LNCaP clone FGC (cell line): Measurements from ENCODE around the gene HIBADH.

ENCODE experiments used
- DNase-seq: peaks from one replicate; pipeline ENCODE4 v3.0.0-alpha.2; 2011; ENCODE audit warnings: low read depth
- H3K4me3 ChIP-seq: 2 replicates; pipeline ENCODE4 v1.5.1; 2011; ENCODE audit warnings: mild to moderate bottlenecking, low read depth, low read length, control low read depth
- TF ChIP-seq, protein P1 (sequence below): IDR thresholded peaks from 2 replicates; pipeline ENCODE4 v1.5.1; 2012; ENCODE audit warnings: mild to moderate bottlenecking; ENCODE audit not compliant: control insufficient read depth, insufficient read depth; ENCODE audit errors: extremely low read depth

The HIBADH gene

DNA sequence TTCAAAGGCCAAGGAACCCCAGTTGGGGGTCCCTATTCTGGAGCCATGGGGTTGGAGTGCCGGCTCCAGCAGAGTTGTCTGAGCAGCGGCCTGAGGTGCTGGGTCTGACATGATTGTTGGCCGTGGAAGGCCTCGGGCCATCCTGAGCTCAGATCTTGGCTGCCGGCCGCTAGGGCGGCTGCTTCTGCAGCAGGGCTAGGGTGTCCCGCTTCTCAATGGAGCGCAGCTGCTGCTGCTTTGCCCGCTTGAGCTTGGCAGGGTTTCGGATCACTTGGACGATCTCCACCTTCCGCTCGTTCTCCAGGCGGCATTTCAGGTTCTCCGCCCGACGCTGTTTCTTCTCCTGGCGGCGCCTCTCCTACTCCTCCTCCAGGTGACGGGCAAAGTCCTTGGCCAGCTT lies 171.1 kb downstream of the HIBADH start:
- DNase-seq, result no peak
- TF ChIP-seq, protein P1, sequence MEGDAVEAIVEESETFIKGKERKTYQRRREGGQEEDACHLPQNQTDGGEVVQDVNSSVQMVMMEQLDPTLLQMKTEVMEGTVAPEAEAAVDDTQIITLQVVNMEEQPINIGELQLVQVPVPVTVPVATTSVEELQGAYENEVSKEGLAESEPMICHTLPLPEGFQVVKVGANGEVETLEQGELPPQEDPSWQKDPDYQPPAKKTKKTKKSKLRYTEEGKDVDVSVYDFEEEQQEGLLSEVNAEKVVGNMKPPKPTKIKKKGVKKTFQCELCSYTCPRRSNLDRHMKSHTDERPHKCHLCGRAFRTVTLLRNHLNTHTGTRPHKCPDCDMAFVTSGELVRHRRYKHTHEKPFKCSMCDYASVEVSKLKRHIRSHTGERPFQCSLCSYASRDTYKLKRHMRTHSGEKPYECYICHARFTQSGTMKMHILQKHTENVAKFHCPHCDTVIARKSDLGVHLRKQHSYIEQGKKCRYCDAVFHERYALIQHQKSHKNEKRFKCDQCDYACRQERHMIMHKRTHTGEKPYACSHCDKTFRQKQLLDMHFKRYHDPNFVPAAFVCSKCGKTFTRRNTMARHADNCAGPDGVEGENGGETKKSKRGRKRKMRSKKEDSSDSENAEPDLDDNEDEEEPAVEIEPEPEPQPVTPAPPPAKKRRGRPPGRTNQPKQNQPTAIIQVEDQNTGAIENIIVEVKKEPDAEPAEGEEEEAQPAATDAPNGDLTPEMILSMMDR, result no peak
- no peak overlapping the region for H3K4me3 ChIP-seq

DNA sequence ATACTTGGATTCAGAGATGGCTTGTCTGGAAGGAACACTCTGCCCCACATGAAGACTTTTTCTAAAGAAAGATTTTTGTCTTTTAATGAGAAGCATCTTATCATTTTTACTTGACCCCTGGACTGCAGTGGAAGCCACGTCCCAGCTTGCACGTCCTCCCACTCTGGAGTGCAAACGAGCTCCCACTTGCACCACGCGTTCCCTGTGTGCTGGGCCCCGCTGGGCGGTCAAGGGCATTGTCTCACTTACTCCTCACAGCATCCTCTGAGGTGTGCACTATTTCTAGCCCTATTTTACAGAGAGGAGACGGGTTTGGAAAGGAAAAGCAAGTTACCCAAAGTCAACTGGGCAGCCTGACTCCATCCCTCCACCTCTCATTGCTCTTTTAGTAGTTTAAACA lies 175.2 kb downstream of the HIBADH start:
- DNase-seq, result no peak
- H3K4me3 ChIP-seq, result no peak overlapping the region
- TF ChIP-seq, protein P1, result no peak

DNA sequence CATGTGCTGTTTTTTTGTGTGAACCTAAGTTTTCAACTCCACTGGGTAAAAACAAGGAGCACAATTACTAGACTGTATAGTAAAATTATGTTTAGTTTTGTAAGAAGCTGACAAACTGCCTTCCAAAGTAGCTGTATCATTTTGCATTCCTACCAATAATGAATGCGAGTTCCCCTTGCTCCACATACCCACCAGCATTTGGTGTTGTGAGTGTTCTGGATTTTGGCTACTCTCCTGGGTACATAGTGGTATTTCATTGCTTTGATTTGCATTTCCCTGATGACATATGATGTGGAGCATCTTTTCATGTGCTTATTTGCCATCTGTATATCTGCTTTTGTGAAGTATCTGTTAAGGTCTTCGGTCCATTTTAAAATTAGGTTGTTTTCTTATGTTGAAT lies 178.2 kb downstream of the HIBADH start:
- no peak for DNase-seq
- TF ChIP-seq, protein P1, result no peak
- H3K4me3 ChIP-seq, result no peak overlapping the region

DNA sequence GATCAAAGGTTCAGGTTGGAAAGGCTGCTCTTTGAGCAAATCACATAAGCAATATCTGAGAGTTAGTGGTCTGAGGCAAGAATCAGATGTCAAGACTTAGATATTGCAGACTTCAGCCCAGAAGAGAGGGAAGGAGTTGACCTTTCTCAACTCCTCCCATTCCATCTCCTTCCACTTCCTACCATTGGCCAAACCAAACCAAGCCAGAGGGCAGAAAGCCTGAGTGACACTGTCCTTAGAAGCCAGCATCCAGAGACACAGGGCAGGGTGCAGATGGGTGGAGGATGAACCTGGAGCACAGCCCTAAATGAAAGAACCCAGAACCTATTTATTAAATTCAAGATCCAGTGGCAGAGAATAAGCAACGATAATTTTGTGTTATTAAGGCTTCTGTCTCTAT lies 180.5 kb downstream of the HIBADH start:
- no peak overlapping the region for H3K4me3 ChIP-seq
- DNase-seq, result no peak
- TF ChIP-seq, protein P1, result no peak

DNA sequence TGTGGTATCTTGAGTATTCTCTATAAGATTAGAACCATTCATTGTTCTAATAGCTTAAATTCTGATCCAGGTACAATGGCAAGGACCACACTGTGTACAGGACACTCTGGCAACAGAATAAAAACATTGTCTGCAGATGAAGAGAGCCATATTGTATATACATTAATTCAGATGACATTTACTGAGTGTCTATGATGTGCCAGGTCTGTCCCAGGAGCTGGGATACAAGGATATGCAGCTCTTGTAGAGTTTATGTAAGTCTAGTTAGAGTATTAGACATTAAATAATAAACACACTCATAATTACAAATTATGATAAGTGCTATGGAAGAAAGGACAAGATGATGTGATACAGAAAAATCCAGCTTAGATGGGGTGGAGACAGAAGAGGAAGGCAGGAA lies 184.1 kb downstream of the HIBADH start:
- H3K4me3 ChIP-seq, result no peak overlapping the region
- no peak for DNase-seq
- TF ChIP-seq, protein P1, result no peak

DNA sequence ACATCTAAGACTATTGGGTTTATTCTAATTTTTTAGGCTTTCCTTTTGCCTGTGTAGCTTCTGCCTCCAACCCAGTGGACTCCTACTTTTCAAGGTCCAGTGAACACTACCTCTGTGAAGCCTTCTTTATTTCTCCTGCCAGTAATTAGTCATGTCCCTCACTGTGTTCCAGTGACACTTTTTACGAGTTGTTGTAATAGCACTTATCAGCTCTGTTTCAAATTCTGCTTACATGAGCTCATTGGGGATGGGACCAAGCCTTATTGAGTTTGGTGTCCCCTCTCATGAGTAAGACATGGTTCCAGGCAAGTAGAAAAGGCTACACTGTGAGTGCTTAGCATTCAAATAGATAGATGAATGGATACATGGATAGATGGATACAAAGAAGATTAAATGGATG lies 184.6 kb downstream of the HIBADH start:
- H3K4me3 ChIP-seq, result no peak overlapping the region
- no peak for DNase-seq
- TF ChIP-seq, protein P1, result no peak

DNA sequence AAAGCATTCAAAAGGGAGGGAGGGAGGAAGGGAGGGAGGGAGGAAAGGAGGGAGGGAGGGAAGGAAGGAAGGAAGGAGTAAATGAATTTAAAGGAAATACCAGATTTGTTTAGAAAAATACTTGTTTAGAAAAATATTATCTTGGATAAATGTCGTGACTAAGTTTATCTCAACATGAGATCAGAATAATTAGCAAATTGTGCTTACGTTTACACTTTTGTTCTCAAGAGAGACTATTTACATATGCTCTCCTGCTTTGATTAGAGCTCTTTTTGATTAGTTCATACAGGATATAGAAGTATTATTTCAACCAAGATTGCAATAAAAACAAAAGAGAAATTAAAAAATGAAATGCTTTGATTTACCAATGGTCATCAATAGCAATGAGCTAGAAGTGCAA lies 186.2 kb downstream of the HIBADH start:
- TF ChIP-seq, protein P1, result no peak
- no peak for DNase-seq
- no peak overlapping the region for H3K4me3 ChIP-seq
